Adrenal gland (tissue), 5 donors: ENCODE data around the gene PCED1B.

Source experiments
- CTCF ChIP-seq, 6 experiments: fragments of 450-650 bp in 4 of 6; fragments of 200-600 bp in 2 of 6; sonication (generic) in 1 of 6; IDR thresholded peaks; 1 replicate in 5 of 6; 2 replicates in 1 of 6; pipeline versions ENCODE4 v1.5.1 to v1.8.0; 2016 to 2021; ENCODE audit warnings: antibody characterized with exemption in 6 of 6, mild to moderate bottlenecking in 2 of 6, moderate library complexity in 1 of 6
- POLR2A ChIP-seq, 2 donors: fragments of 450-650 bp; IDR thresholded peaks; one replicate each; pipeline ENCODE4 v1.6.1; 2017; ENCODE audit warnings: antibody characterized with exemption in 2 of 2, mild to moderate bottlenecking in 2 of 2, moderate library complexity in 1 of 2
- donor health status: DM: no; HTN: no; CAD: no.

DNA sequence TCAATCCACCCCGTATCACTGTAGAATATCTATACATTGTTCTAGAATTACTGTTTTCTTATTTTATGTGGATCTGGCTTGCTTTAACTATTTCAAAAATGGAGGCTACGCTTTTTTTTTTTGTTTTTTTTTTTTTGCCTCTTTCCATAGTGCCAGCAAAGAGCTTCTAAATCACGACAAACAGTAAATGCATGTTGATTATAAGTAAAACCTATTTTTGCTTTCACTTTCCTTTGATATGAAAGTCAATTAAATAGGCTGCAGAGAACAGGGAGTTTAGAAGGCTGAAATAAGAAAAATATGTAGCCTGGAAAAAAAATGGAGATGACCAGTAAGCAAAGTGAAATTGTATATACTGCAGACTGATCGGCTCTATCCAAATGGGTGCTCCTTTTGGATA lies 112.6 kb downstream of the PCED1B start:
- TF ChIP-seq CTCF (IDR thresholded peaks at IDR 0.05): no peak
- TF ChIP-seq POLR2A (IDR thresholded peaks at IDR 0.05): no peak
